GM23338 (cell line): ENCODE data around the gene KCNJ4. TPM values are rescaled to one million over a fixed set of nuclear protein-coding genes. Genes with fewer than 3 reads are reported as not detected.

ENCODE experiments used
- ATAC-seq: fragments of 200-7000 bp; cut with Tn5 transposase; 3 replicates; pipeline ENCODE4 v1.9.1; 2020
- DNase-seq: peaks from one replicate; pipeline ENCODE4 v3.0.0-alpha.2; 2015; ENCODE audit warnings: low spot score
- H2AFZ ChIP-seq: fragments of 200-600 bp; sonication (generic); 2 replicates; pipeline ENCODE4 v1.8.0; 2016; ENCODE audit warnings: antibody characterized with exemption, mild to moderate bottlenecking, moderate library complexity
- H3F3A ChIP-seq: fragments of 200-600 bp; sonication (generic); replicated peaks from 2 replicates; pipeline ENCODE4 v1.8.0; 2017; ENCODE audit warnings: antibody characterized with exemption, mixed run types, low read depth
- H3K27ac ChIP-seq: fragments of 200-600 bp; sonication (generic); 2 replicates; pipeline ENCODE4 v1.6.1; 2016; ENCODE audit warnings: low read depth
- H3K27me3 ChIP-seq: fragments of 200-600 bp; sonication (generic); 2 replicates; pipeline ENCODE4 v1.8.0; 2016; ENCODE audit warnings: mild to moderate bottlenecking, mixed run types, moderate library complexity; ENCODE audit not compliant: insufficient read depth
- H3K36me3 ChIP-seq: fragments of 200-600 bp; sonication (generic); 2 replicates; pipeline ENCODE4 v1.8.0; 2016; ENCODE audit warnings: mild to moderate bottlenecking; ENCODE audit not compliant: insufficient read depth
- H3K4me1 ChIP-seq: fragments of 200-600 bp; sonication (generic); 2 replicates; pipeline ENCODE4 v1.8.0; 2016; ENCODE audit warnings: mild to moderate bottlenecking, moderate library complexity; ENCODE audit not compliant: insufficient read depth
- H3K4me2 ChIP-seq: fragments of 200-600 bp; sonication (generic); 2 replicates; pipeline ENCODE4 v1.7.1; 2017; ENCODE audit warnings: mixed run types
- H3K4me3 ChIP-seq: fragments of 200-600 bp; sonication (generic); 2 replicates; pipeline ENCODE4 v1.6.1; 2016; ENCODE audit warnings: mixed run types
- H3K79me2 ChIP-seq: fragments of 200-600 bp; sonication (generic); replicated peaks from 2 replicates; pipeline ENCODE4 v1.8.0; 2017; ENCODE audit warnings: mild to moderate bottlenecking; ENCODE audit not compliant: insufficient read depth
- H3K9me2 ChIP-seq: fragments of 200-600 bp; sonication (generic); 2 replicates; pipeline ENCODE4 v1.8.0; 2017; ENCODE audit not compliant: insufficient read depth
- H4K20me1 ChIP-seq: fragments of 200-600 bp; sonication (generic); replicated peaks from 2 replicates; pipeline ENCODE4 v1.8.0; 2017; ENCODE audit warnings: mild to moderate bottlenecking; ENCODE audit not compliant: insufficient read depth
- H3K27ac Mint-ChIP-seq: 2 replicates; pipeline ENCODE4 v1.8.0; 2020; ENCODE audit warnings: inconsistent platforms, mild to moderate bottlenecking, moderate library complexity, mixed read lengths
- H3K27me3 Mint-ChIP-seq: 3 replicates; pipeline ENCODE4 v1.8.0; 2022; ENCODE audit warnings: low read depth, mild to moderate bottlenecking, moderate library complexity, mixed read lengths, inconsistent platforms; ENCODE audit not compliant: insufficient read depth, poor library complexity
- H3K36me3 Mint-ChIP-seq: 3 replicates; pipeline ENCODE4 v1.8.0; 2021; ENCODE audit warnings: low read depth, mild to moderate bottlenecking, inconsistent platforms, moderate library complexity, mixed read lengths
- H3K4me1 Mint-ChIP-seq: 3 replicates; pipeline ENCODE4 v1.8.0; 2020; ENCODE audit warnings: mild to moderate bottlenecking, inconsistent platforms, mixed read lengths
- H3K4me3 Mint-ChIP-seq: 3 replicates; pipeline ENCODE4 v1.8.0; 2021; ENCODE audit warnings: moderate library complexity, mild to moderate bottlenecking, inconsistent platforms, mixed read lengths
- H3K9me3 Mint-ChIP-seq: 3 replicates; pipeline ENCODE4 v1.8.0; 2020; ENCODE audit warnings: moderate library complexity, mild to moderate bottlenecking, inconsistent platforms, mixed read lengths
- CREB1 ChIP-seq: fragments of 250-450 bp; sonication (Bioruptor Pico); IDR thresholded peaks from 2 replicates; pipeline ENCODE4 v1.5.0; 2020; ENCODE audit warnings: low read depth, mild to moderate bottlenecking, moderate library complexity
- EZH2 ChIP-seq: fragments of 200-600 bp; sonication (generic); IDR thresholded peaks from one replicate; pipeline ENCODE4 v1.8.0; 2017; ENCODE audit warnings: antibody characterized with exemption, mild to moderate bottlenecking, low read depth; ENCODE audit not compliant: unreplicated experiment
- EZH2phosphoT487 ChIP-seq: fragments of 200-600 bp; sonication (generic); IDR thresholded peaks from one replicate; pipeline ENCODE4 v1.8.1; 2018; ENCODE audit warnings: antibody characterized with exemption; ENCODE audit not compliant: unreplicated experiment
- NANOG ChIP-seq: IDR thresholded peaks from 2 replicates; pipeline ENCODE4 v1.6.1; 2016; ENCODE audit warnings: antibody characterized with exemption, borderline replicate concordance
- POLR2AphosphoS5 ChIP-seq: IDR thresholded peaks from 2 replicates; pipeline ENCODE4 v1.6.1; 2016; ENCODE audit warnings: antibody characterized with exemption, low read depth
- STAT1 ChIP-seq: IDR thresholded peaks from one replicate; pipeline ENCODE4 v1.6.1; 2016; ENCODE audit warnings: antibody characterized with exemption; ENCODE audit not compliant: unreplicated experiment
- ZNF114 ChIP-seq: fragments of 250-450 bp; sonication (Bioruptor Pico); IDR thresholded peaks from 2 replicates; pipeline ENCODE4 v1.5.0; 2020; ENCODE audit warnings: mild to moderate bottlenecking, moderate library complexity
- ZNF331 ChIP-seq: fragments of 250-450 bp; sonication (Bioruptor Pico); IDR thresholded peaks from 2 replicates; pipeline ENCODE4 v1.5.0; 2020; ENCODE audit warnings: low read depth, mild to moderate bottlenecking, moderate library complexity
- polyA plus RNA-seq: library from polyadenylated mRNA; unstranded; fragments of >200 nt; fragmentation: Nextera tagmentation; extraction: Ambion mirVana; gene quantifications from 2 replicates; pipeline ENCODE4 v1.2.1, GENCODE V29; 2016
- total RNA-seq: library from RNA; depleted of rRNA; stranded (reverse); fragments of >200 nt; shearing (Covaris generic); gene quantifications from 2 replicates; pipeline ENCODE4 v1.2.3, GENCODE V29; 2014
- TF ChIP-seq, protein P1 (sequence below), 2 experiments: fragments of 200-600 bp in 1 of 2; sonication (generic) in 1 of 2; conservative IDR thresholded peaks; 2 replicates each; pipeline versions ENCODE4 v1.5.1 to v1.6.1; 2016 to 2017; ENCODE audit warnings: antibody characterized with exemption in 2 of 2, low read depth in 2 of 2, mild to moderate bottlenecking in 2 of 2, moderate library complexity in 1 of 2
- TF ChIP-seq, protein P2 (sequence below): IDR thresholded peaks from 2 replicates; pipeline ENCODE4 v1.6.1; 2016; ENCODE audit warnings: antibody characterized with exemption
- TF ChIP-seq, protein P3 (sequence below): fragments of 250-450 bp; sonication (Bioruptor Pico); IDR thresholded peaks from 2 replicates; pipeline ENCODE4 v1.5.0; 2020; ENCODE audit warnings: mild to moderate bottlenecking, moderate library complexity

Gene KCNJ4
- total and polyA plus RNA-seq, 2 experiments from 2014 or later: 0.23 to 1.3 TPM

- TF ChIP-seq, protein P1, sequence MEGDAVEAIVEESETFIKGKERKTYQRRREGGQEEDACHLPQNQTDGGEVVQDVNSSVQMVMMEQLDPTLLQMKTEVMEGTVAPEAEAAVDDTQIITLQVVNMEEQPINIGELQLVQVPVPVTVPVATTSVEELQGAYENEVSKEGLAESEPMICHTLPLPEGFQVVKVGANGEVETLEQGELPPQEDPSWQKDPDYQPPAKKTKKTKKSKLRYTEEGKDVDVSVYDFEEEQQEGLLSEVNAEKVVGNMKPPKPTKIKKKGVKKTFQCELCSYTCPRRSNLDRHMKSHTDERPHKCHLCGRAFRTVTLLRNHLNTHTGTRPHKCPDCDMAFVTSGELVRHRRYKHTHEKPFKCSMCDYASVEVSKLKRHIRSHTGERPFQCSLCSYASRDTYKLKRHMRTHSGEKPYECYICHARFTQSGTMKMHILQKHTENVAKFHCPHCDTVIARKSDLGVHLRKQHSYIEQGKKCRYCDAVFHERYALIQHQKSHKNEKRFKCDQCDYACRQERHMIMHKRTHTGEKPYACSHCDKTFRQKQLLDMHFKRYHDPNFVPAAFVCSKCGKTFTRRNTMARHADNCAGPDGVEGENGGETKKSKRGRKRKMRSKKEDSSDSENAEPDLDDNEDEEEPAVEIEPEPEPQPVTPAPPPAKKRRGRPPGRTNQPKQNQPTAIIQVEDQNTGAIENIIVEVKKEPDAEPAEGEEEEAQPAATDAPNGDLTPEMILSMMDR (conservative IDR thresholded peaks at IDR 0.05; ENCODE audit: low read depth in 2 of 2): peak in 1 of 2 experiments; percentile 12; a peak in 1 of 4 replicates
- peak; percentile 27; the same call in 1 of the 2 replicates for TF ChIP-seq CREB1 (CRISPR knock-in tag)
- no peak; the same call in 1 of the 2 replicates for TF ChIP-seq POLR2AphosphoS5
Measured at GRCh38 chr22:38462960-38463784, 8.2 kb upstream of the KCNJ4 start (continued).

- Histone ChIP-seq H3F3A (peaks cover 35% of the 10 kb centered on the region), H3K27ac (no peak overlapping the region), H3K27me3 (peaks cover 78% of the 10 kb centered on the region), H3K79me2 (no peaks in the 10 kb centered on the region), H3K9me2 (no peaks in the 10 kb centered on the region), H2AFZ (peak overlapping the region; percentile 100), H3K4me3 (peak overlapping the region; percentile 51), H3K4me2 (peak overlapping the region; percentile 80), H3K4me1 (peaks cover 11% of the 10 kb centered on the region), H4K20me1 (no peaks in the 10 kb centered on the region; the same call in 1 of the 2 replicates), H3K36me3 (no peaks in the 10 kb centered on the region)
- Mint-ChIP-seq H3K4me1 (peaks cover 20% of the 10 kb centered on the region), H3K36me3 (no peaks in the 10 kb centered on the region; the same call in 2 of the 3 replicates), H3K4me3 (peak overlapping the region; percentile 58), H3K27me3 (peaks cover 58% of the 10 kb centered on the region), H3K27ac (no peak overlapping the region), H3K9me3 (0 out of 3 replicates have a peak, but pooled peaks cover 1% of the 10 kb centered on the region)
- DNase-seq (peak; percentile 99), ATAC-seq (peak; percentile 79)
- no peak for TF ChIP-seq EZH2
- TF ChIP-seq CREB1 (CRISPR knock-in tag): peak; percentile 70
- TF ChIP-seq, protein P2, sequence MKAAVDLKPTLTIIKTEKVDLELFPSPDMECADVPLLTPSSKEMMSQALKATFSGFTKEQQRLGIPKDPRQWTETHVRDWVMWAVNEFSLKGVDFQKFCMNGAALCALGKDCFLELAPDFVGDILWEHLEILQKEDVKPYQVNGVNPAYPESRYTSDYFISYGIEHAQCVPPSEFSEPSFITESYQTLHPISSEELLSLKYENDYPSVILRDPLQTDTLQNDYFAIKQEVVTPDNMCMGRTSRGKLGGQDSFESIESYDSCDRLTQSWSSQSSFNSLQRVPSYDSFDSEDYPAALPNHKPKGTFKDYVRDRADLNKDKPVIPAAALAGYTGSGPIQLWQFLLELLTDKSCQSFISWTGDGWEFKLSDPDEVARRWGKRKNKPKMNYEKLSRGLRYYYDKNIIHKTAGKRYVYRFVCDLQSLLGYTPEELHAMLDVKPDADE: 0 out of 2 replicates have a peak, but pooled peaks have one; percentile 30
- TF ChIP-seq EZH2phosphoT487: no peak
- no peak for TF ChIP-seq NANOG
- TF ChIP-seq POLR2AphosphoS5: peak; percentile 41; the same call in 1 of the 2 replicates
- no peak for TF ChIP-seq ZNF114
- TF ChIP-seq STAT1: no peak
- no peak for TF ChIP-seq ZNF331
- TF ChIP-seq, protein P3, sequence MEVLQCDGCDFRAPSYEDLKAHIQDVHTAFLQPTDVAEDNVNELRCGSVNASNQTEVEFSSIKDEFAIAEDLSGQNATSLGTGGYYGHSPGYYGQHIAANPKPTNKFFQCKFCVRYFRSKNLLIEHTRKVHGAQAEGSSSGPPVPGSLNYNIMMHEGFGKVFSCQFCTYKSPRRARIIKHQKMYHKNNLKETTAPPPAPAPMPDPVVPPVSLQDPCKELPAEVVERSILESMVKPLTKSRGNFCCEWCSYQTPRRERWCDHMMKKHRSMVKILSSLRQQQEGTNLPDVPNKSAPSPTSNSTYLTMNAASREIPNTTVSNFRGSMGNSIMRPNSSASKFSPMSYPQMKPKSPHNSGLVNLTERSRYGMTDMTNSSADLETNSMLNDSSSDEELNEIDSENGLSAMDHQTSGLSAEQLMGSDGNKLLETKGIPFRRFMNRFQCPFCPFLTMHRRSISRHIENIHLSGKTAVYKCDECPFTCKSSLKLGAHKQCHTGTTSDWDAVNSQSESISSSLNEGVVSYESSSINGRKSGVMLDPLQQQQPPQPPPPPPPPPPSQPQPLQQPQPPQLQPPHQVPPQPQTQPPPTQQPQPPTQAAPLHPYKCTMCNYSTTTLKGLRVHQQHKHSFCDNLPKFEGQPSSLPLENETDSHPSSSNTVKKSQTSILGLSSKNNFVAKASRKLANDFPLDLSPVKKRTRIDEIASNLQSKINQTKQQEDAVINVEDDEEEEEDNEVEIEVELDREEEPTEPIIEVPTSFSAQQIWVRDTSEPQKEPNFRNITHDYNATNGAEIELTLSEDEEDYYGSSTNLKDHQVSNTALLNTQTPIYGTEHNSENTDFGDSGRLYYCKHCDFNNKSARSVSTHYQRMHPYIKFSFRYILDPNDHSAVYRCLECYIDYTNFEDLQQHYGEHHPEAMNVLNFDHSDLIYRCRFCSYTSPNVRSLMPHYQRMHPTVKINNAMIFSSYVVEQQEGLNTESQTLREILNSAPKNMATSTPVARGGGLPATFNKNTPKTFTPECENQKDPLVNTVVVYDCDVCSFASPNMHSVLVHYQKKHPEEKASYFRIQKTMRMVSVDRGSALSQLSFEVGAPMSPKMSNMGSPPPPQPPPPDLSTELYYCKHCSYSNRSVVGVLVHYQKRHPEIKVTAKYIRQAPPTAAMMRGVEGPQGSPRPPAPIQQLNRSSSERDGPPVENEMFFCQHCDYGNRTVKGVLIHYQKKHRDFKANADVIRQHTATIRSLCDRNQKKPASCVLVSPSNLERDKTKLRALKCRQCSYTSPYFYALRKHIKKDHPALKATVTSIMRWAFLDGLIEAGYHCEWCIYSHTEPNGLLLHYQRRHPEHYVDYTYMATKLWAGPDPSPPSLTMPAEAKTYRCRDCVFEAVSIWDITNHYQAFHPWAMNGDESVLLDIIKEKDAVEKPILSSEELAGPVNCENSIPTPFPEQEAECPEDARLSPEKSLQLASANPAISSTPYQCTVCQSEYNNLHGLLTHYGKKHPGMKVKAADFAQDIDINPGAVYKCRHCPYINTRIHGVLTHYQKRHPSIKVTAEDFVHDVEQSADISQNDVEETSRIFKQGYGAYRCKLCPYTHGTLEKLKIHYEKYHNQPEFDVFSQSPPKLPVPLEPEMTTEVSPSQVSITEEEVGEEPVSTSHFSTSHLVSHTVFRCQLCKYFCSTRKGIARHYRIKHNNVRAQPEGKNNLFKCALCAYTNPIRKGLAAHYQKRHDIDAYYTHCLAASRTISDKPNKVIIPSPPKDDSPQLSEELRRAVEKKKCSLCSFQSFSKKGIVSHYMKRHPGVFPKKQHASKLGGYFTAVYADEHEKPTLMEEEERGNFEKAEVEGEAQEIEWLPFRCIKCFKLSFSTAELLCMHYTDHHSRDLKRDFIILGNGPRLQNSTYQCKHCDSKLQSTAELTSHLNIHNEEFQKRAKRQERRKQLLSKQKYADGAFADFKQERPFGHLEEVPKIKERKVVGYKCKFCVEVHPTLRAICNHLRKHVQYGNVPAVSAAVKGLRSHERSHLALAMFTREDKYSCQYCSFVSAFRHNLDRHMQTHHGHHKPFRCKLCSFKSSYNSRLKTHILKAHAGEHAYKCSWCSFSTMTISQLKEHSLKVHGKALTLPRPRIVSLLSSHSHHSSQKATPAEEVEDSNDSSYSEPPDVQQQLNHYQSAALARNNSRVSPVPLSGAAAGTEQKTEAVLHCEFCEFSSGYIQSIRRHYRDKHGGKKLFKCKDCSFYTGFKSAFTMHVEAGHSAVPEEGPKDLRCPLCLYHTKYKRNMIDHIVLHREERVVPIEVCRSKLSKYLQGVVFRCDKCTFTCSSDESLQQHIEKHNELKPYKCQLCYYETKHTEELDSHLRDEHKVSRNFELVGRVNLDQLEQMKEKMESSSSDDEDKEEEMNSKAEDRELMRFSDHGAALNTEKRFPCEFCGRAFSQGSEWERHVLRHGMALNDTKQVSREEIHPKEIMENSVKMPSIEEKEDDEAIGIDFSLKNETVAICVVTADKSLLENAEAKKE: no peak
Measured at GRCh38 chr22:38461414-38462081, 6.5 kb upstream of the KCNJ4 start.
